ENCODE measurements around the gene SERPINB6.

Gene SERPINB6

DNA sequence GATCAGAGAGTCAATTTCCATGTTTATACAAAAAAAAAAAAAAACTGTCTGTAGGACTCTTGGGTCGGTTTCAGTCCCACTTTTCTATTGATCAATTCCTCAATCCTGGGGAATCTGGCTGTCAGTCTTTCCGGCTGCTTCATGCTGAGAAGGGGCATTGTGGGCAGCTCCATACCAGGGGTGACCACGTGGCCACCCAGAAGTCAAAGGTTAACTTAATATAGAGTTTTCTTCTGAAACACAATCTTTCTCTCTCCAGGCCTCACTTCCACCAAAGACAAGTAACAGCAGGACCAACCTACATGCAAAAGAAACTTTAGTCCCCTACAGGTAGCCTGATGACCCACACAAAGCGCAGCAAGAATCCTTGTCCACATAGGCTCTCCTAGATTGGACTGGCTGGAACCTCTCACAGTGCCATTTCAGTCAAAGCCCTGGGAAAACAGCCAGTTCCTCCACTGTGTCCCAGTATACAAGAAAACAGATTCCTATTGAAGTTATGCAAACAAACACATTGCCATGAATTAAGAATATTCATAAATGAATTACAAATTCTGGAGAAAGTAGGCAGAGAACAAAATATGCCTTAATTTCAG, 49.7 kb downstream of the SERPINB6 start:
- no peak overlapping the region for H3K27ac ChIP-seq

DNA sequence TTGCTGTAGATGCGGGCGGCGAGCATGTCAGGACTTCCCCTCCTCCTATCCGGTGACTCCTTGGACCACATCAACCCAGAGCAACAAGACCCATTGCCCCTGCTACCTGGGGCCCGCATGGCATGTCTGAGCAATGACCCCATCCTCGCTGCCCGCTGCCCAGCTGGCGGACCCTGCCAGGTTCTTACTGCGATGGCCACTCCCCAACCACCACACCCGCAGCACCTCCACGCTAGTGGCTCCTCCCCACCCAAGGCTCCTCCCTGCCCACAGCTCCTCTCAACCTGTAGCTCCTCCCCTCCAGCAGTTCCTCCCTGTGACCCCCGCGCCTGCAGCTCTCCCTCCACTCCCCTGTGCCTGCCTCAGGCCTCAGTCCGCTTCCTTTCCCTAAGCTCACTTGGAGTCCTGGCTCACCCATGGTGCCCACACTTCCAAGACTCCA, 50.7 kb downstream of the SERPINB6 start:
- TF ChIP-seq, protein P1, sequence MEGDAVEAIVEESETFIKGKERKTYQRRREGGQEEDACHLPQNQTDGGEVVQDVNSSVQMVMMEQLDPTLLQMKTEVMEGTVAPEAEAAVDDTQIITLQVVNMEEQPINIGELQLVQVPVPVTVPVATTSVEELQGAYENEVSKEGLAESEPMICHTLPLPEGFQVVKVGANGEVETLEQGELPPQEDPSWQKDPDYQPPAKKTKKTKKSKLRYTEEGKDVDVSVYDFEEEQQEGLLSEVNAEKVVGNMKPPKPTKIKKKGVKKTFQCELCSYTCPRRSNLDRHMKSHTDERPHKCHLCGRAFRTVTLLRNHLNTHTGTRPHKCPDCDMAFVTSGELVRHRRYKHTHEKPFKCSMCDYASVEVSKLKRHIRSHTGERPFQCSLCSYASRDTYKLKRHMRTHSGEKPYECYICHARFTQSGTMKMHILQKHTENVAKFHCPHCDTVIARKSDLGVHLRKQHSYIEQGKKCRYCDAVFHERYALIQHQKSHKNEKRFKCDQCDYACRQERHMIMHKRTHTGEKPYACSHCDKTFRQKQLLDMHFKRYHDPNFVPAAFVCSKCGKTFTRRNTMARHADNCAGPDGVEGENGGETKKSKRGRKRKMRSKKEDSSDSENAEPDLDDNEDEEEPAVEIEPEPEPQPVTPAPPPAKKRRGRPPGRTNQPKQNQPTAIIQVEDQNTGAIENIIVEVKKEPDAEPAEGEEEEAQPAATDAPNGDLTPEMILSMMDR (conservative IDR thresholded peaks at IDR 0.05), result no peak
- no peak overlapping the region for H3K27ac ChIP-seq

More for the DNA sequence above, 49.7 kb downstream of the SERPINB6 start:
- TF ChIP-seq, protein P1 (conservative IDR thresholded peaks at IDR 0.05), result no peak

DNA sequence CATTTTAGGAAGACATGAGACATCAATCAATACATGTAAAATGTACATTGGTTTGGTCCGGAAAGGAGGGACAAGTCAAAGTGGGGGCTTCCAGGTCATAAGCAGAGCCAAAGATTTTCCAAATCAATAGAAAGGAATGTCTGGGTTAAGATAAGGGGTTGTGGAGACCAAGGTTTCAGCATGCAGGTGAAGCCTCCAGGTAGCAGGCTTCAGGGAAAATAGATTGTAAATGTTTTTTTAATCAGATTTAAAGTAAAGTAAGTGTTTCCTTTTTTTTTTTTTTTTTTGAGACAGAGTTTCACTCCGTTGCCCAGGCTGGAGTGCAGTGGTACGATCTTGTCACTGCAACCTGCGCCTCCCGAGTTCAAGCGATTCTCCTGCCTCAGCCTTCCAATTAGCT, 51.5 kb downstream of the SERPINB6 start:
- TF ChIP-seq, protein P1 (conservative IDR thresholded peaks at IDR 0.05), result no peak
- no peak overlapping the region for H3K27ac ChIP-seq

DNA sequence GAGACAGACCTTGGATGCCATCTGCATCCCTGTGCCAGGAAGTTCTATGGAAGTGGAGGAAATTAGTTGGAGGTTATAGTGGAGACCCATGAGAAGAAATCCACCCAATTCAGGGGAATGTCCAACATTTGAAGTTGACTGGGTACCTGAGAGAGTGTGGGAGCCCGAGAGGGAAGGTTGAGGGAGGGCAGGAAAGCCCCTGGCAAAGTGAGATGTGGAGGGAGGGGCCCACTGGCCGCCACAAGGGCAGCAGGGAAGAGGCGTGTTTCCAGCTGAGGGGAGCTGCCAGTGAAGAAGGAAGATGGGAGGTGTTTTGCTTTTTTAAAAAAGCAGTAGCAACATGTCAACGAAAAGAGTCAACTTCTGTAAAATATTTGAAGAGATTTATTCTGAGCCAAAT, 52.0 kb downstream of the SERPINB6 start:
- H3K27ac ChIP-seq, result no peak overlapping the region
- TF ChIP-seq, protein P1 (conservative IDR thresholded peaks at IDR 0.05), result no peak

DNA sequence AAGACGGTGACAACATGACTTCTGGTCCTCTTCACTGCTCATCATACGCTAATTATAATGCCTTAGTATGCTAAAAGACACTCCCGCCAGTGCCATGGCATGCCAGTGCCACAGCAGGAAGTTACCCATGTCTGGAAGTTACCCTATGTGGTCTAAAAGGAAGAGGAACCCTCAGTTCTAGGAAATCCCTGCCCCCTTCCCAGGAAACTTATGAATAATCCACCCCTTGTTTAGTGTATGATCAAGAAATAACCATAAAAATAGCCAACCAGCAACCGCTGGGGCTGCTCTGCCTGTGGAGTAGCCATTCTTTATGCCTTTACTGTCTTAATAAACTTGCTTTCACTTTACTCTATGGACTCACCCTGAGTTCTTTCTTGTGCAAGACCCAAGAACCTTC, 52.4 kb downstream of the SERPINB6 start:
- TF ChIP-seq, protein P1 (conservative IDR thresholded peaks at IDR 0.05), result no peak
- no peak overlapping the region for H3K27ac ChIP-seq

DNA sequence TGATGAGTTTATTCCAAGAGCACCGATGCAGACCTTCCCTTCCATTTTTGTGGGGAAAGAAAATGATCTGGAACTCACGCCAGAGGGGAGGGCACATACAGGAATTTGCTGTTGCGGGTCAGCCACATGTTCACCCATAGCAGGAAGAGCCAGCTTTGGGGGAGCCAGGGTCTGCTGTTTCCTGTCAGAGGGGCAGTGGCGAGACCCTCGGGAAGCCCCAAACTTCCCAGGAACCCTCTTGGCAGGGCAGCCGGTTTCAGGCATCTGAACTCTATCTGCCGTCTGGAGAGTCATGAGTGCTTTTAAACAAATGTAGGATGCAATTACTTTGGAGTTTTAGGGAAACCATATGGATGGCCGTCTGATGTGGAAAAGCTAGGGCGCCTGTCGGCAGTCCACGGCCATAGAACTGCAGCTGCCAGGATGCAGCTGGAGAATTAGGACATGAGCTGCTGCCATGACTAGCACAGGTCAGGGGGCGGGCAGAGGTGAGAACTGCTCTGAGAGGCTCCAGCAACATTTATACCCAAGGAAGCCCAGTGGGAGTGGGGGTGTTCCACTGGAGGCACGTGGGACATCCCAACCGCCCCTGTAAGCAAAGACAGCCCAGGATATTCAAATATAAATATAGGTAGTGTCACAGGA, 53.4 kb downstream of the SERPINB6 start:
- H3K27ac ChIP-seq, result no peak overlapping the region
- TF ChIP-seq, protein P1 (conservative IDR thresholded peaks at IDR 0.05), result no peak

DNA sequence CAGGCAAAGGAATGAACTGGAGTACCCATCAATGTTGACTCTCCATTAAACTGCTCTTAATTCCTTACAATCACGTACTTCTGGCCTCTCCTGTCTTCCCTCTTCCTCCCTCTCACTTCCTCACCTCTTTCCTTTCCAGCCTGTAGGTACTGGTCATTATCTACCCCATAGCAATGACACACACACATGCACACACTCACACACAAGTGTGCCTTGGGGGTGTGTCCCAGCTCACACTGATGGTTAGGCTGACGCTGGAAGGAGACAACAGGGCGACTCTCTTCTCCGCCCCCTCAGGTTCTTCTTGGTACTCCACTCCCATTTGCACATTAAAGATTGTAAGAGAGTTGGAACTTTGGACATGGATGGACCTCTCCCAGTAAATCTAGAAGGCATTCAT, 54.3 kb downstream of the SERPINB6 start:
- H3K27ac ChIP-seq, result no peak overlapping the region
- TF ChIP-seq, protein P1 (conservative IDR thresholded peaks at IDR 0.05), result no peak

All from VCaP (cell line).